ENCODE data around the gene CASP10. TPM values are rescaled to one million over a fixed set of nuclear protein-coding genes. Genes with fewer than 3 reads are reported as not detected.
A peak's percentile ranks its signal among the peaks of the same experiment; 100 is the strongest.
"Not testable (repeated sequence)": the region's sequence is repeated elsewhere in the genome, so short reads cannot be mapped to it uniquely, and the experiment has no call there.

The CASP10 gene, protein sequence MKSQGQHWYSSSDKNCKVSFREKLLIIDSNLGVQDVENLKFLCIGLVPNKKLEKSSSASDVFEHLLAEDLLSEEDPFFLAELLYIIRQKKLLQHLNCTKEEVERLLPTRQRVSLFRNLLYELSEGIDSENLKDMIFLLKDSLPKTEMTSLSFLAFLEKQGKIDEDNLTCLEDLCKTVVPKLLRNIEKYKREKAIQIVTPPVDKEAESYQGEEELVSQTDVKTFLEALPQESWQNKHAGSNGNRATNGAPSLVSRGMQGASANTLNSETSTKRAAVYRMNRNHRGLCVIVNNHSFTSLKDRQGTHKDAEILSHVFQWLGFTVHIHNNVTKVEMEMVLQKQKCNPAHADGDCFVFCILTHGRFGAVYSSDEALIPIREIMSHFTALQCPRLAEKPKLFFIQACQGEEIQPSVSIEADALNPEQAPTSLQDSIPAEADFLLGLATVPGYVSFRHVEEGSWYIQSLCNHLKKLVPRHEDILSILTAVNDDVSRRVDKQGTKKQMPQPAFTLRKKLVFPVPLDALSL
- total RNA-seq: 5.4 TPM
- long read RNA-seq, partial matches to known transcripts: 1 of 2 reads
- long read RNA-seq, other reads (novel, unspliced or antisense): 1 of 2 reads

DNA sequence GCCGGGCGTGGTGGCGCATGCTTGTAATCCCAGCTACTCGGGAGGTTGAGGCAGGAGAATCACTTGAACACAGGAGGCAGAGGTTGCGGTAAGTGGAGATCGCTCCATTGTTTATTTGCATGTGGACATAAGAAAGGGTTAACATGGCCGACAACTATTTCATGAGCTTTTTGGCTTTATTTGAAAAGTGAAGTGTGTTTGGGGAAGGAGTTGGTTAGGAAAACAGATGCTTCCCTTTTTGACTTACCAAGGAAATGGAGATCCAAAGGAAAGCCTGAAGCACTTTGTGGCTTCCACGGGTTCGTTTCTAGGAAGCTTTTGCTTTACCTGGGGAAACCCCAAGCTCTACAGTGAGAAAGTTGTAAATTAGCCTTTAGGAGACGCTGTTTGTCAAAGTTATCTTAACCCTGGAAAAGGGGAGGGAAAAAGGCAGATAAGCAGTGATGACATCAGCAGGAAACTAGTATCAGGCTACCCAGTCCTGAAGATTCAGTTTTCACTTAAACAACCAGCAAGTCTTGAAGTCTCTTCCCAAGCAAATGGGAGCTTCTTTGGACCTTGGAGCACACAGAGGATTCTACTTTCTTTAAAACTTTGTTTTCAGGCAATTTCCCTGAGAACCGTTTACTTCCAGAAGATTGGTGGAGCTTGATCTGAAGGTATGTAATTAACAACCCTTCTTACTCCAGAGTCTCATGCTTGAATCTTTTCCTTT, at the start of gene CASP10:
Gene CASP10 (plus strand): TSS at position 492 of the 715 bp plus-strand sequence. CDS start 2,637 bp downstream, outside the sequence.
- intact Hi-C loops (cut with DNase I): no loop called here
- DNase-seq (no peak), ATAC-seq (ENCODE audit: poor library complexity) (peak; percentile 70)

DNA sequence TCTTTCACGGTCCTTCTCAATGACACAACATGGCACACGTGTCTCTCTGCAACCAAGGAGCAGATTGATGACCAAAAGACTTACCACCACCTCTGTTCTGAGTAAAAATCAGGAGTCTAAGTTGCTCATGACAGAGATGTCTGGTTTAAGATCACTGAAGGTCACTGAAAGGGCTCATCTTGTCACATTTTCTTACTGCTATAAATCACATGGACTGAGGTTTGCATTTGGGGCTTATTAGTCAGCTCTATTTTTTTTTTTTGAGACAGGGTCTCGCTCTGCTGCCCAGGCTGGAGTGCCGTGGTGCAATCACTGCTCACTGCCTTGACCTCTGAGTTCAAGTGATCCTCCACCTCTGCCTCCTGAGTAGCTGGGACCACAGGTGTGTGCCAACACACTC, 47.6 kb upstream of the CASP10 start:
- intact Hi-C loops (cut with DNase I): no loop called here
- ATAC-seq (ENCODE audit: poor library complexity) (no peak), DNase-seq (no peak)

DNA sequence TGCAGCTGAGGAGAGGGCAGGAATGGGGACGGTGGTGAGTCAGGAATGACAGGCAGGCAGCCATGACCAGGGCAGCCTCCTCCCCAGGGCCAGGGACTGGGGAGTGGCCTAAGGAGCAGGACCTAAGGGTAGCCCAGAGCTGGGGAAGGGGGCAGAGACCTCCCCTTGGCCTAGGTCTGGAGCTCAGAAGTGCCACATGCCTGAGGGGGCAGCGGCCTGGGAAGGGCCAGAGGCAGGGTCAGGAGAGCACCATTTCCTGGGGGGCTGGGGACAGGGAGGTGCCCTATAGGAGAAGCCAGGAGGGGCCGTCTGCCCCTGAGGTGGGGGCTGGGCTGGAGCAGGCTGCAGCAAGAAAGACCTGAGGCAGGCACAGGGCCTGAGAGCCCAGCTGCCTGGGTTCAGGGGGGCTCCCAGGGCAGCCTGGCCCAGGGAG, 46.0 kb upstream of the CASP10 start:
- DNase-seq (no peak), ATAC-seq (ENCODE audit: poor library complexity) (no peak)
- intact Hi-C loops (cut with DNase I): no loop called here

DNA sequence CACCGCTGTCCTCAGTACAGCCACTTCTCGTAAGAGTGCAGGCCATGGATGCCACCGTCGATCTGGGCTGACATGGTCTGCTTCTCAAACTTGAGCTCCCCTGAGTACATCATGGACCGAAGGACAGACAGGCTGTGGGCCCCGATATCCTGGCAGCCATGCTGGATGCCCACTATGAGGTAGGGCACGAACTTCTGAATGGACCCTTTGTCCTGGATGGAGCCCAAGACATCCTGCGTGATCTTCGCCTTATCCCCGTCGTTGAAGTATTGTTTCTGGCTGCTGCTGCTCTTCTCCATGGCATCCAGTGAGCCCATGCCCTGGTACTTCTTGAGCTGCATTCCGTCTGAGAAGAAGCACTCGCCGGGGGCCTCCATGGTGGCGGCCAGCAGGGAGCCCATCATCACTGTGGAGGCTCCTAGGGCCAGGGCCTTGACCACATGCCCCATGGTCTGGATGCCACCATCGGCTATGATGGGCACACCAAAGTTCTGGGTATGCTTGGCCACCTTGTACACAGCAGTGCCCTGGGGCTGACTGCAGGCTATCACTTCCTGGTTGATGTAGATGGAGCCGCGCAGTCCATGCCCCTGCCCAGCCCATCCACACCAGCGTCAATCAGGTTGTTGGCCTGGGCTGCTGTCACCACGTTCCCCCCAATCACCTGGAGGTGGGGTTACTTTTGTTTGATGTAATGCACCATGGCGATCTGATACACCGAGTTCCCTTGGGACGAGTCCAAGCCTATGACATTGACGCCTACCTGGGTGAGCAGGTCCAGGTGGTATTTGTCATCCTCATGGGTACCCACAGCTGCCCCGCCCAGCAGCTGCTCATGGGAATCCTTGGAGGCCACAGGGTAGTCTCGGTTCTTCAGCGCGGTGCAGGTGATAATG, 45.2 kb upstream of the CASP10 start:
- no peak for DNase-seq
- intact Hi-C loops (cut with DNase I): no loop called here
- ATAC-seq (ENCODE audit: poor library complexity): peak; percentile 21

DNA sequence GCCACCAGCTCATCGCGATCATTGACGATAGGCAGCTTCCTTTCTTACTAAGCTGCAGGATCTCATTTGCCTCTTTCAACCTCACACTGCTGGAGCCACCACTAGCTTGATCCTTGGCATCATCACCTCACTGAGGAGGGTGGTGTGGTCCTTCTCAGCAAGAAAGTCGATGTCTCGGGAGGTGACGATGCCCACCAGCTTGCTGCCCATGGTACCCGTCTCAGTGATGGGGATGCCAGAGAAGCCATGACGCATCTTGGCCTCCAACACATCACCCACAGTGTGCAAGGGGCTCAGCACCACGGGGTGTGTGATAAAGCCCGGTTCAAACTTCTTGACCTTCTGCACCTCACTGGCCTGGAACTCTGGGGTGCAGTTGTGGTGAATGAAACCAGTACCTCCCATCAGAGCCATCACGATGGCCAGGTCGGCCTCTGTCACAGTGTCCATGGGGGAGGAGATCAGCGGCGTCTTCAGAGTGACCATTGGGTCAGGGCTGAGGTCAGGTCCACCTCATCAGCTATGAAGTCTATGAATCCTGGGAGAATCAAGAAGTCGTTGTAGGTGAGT, 44.5 kb upstream of the CASP10 start:
- DNase-seq (no peak), ATAC-seq (ENCODE audit: poor library complexity) (no peak)
- intact Hi-C loops (cut with DNase I): no loop called here

DNA sequence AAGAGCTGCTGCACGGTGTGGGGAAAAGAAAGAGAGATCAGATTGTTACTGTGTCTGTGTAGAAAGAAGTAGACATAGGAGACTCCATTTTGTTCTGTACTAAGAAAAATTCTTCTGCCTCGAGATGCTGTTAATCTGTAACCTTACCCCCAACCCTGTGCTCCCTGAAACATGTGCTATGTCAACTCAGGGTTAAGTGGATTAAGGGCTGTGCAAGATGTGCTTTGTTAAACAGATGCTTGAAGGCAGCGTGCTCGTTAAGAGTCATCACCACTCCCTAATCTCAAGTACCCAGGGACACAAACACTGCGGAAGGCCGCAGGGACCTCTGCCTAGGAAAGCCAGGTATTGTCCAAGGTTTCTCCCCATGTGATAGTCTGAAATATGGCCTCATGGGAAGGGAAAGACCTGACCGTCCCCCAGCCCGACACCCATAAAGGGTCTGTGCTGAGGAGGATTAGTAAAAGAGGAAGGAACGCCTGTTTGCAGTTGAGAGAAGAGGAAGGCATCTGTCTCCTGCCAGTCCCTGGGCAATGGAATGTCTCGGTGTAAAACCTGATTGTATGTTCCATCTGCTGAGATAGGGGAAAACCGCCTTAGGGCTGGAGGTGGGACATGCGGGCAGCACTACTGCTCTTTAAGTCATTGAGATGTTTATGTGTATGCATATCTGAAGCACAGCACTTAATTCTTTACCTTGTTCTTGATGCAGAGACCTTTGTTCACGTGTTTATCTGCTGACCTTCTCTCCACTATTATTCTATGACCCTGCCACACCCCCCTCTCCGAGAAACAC, 43.8 kb upstream of the CASP10 start:
- DNase-seq; ATAC-seq (ENCODE audit: poor library complexity); intact Hi-C loops (cut with DNase I): not testable (repeated sequence)

DNA sequence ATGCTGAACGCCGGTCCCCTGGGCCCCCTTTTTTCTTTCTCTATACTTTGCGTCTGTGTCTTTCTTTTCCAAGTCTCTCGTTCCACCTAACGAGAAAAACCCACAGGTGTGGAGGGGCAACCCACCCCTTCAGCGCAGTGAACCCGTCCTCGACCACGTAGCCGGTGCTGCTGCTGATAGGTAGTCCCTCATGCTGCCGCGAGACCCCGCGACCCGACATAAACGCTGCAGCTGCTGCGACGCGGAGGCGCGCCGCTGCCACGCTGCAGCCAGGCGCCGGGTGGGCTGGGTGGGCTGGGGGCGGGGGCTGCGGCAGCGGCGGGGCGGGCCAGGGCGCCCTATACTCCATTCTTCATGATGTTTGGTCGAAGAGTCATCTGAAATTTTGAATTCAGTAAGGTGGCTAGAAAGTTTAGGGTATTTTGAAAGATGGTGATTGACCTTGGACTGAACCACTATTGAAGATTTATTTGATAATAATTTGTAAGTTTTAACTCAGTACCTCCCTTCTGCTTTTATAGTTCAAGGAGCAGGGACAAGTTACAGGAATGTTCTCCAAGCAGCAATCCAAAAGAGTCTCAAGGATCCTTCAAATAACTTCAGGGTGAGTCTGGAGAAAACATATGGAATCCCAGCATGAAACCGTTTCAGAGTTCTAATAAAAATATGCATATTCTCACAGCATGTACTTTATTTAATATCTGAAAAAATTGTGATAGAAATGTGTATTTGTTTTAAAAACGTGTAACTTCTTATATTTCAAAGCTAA, 42.9 kb upstream of the CASP10 start:
- intact Hi-C loops (cut with DNase I): no loop called here
- no peak for DNase-seq
- no peak for ATAC-seq (ENCODE audit: poor library complexity)

DNA sequence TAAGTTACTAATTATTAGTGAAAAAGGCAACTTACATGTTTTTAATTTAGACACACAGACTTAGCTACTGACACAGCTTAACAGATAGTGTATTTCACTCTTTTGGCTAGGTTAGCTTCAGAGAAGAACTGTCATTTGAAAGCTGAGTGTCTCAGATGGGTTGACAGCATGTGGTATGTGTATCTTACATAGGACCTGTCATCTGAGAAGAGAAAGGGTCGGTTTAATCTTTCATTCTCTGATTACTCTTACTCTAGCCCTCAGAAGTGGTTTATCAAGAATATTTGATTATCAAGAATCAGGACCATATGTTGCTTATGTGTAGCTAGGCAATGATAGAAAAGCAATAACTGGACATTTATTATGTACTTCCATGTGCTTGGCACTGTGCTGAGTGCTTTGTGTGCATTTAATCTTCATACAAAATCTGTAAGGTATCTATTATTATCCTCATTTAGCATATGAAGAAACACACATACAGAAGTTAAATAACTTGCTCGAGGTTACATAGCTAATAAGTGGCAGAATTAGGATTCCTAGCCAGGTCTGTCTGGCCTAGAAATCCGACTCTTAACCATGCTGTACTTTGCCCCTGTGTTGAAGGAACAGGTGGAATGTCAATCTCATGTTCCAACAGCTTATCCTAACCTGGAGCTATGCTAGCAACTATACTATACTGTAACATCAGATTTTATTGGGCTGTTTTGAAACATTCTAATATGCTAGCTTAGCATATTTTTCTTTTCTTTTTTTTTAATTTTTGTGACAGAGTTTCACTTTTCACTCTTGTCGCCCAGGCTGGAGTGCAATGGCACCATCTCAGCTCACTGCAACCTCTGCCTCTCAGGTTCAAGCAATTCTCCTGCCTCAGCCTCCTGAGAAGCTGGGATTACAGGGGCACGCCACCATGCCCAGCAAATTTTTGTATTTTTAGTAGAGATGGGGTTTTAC, 38.6 kb upstream of the CASP10 start:
- intact Hi-C loops (cut with DNase I): no loop called here
- DNase-seq (no peak), ATAC-seq (ENCODE audit: poor library complexity) (peak; percentile 28)

DNA sequence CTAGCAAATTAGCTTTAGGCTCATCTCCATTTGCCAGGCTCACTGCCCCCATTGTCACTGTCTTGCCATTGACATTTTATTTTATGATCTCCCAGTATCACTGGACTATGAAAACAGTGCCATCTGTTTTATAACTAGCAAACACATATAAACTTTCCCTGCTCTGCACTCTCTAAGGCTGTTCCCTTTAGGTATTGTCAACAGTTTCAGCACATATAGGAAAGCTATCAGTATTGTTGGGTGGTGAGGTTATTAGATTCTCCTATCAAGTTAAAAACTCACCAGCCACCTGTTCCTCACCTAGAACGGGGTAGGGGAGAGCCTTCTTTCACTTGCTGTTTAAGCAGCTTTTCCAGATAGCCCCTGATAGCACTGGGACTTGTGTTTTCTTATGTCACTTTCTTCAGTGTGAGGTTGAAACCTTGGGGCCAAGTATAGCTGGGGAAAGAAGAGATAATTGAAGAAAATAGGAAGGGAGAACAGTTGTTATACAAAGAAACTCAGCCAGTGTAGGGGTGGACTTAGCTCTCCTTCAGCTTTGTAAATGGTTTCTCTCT, 34.4 kb upstream of the CASP10 start:
- no peak for ATAC-seq (ENCODE audit: poor library complexity)
- no peak for DNase-seq
- intact Hi-C loops (cut with DNase I): no loop called here

DNA sequence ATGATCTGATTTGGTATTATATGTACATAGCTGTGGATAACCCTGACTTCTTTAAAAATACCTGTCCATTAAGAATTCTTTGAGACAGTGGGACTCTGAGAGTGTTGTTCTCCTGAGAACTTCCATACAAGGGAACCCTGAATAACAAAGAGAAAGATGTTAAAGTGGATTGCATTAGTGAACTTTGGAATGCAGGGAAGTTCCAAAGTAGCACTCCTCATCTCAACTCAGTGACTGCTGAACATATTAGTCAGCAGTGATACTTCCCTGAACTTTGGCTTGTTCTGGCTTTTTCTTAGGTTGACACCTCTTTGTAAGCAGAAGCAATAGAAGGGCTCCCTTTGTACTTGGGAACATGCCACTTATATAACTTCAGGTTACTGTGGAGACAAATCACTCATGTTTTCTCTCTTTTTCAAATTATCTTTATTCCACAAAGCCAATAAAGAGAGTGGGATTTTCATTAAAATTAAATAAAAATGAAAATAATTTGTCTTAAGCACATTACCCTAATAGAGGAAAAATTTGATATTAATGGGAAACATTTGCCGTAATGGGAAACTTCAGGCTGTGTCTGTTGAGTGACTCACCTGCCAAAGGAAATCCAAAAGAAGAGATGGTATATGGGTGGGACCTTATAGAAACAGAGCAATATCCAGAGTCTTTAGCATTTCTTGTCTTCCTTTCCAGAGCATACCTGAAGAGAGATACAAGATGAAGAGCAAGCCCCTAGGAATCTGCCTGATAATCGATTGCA, 33.7 kb upstream of the CASP10 start:
- DNase-seq: no peak
- ATAC-seq (ENCODE audit: poor library complexity): peak; percentile 33
- intact Hi-C loops (cut with DNase I): no loop called here

DNA sequence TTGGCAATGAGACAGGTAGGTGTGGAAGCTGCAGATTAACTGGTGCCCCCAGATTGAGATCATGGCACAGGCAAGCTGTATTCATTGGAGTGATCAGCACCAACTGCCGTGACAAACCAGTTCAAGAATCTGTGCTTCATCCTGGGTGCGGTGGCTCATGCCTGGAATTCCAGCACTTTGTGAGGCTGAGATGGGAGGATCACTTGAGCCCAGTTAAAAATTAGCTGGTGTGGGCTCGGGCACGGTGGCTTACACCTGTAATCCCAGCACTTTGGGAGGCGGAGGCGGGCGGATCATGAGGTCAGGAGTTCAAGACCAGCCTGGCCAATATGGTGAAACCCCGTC, 33.1 kb upstream of the CASP10 start:
- ATAC-seq (ENCODE audit: poor library complexity); DNase-seq: not testable (repeated sequence)
- intact Hi-C loops (cut with DNase I): loop anchor here (10.0 kb wide), 1 partner anchor 75 kb away; the partner anchor contains the start of genes HYCC2 and NDUFB3

DNA sequence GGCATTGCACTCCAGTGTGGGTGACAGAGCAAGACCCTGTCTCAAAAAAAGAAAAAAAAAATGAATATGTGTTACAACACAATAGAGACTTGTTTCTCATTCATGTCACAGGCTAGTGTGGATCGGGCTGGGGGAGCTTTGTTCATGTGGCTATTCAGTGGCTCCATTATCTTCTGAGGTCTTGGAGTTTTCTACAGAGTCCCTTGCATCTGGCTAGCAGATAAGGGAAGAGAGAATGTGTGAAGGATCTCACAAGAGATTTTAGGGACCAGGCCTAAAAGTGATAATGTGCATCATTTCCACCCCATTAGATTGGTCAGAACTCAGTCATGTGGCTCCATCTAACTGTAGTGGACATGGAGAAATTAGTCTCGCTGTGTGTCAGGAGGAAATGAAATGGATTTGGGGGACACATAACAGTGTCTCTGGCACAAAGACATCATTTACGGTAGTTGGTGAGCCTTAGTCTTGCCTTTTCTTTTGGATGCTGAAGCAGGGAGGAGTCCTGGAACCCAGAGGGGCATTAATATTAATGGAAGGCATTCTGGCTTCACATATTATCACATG, 32.4 kb upstream of the CASP10 start:
- no peak for ATAC-seq (ENCODE audit: poor library complexity)
- no peak for DNase-seq
- intact Hi-C loops (cut with DNase I): loop anchor here (10.0 kb wide), 1 partner anchor 76 kb away; the partner anchor contains the start of genes HYCC2 and NDUFB3

DNA sequence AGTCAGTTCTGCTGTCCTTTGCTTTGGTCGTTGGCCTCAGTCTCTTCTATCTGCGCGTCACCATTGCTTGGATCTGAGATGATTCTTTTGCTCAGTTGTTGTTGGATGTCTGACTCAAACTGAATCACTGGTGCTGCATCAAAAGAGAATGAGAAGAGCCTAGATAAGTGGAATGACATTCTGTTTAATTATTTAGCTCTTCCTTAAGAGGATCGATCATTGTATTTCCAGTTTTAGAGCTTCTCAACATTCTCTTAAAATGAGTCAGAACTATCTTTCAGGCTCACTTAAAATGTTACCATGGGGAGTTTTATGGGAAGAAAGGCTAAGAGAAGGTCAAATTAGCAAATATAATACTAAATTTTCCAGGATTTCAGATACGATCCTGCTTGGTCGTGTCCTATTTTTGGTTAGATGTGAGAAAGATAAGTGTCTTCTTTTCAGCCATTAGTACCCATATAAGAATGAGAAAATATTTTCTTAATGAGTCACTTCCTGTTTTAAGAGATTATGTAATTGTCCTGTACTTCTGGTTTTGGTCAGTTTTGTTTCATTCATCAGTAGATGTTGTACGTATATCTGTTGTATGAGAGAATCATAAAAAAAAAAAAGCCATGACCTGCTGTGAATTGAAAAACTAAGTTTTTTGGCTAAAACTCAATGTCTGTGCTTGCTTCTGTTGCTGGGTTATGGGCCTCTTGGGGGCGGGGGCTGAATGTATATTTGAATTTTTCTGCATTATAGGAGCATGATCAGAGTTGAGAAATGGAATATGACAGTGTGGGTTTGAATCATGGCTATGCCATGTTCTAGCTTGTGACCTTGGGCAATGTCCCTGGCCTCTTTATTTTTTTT, 31.6 kb upstream of the CASP10 start:
- DNase-seq: no peak
- intact Hi-C loops (cut with DNase I): loop anchor here (10.0 kb wide), 1 partner anchor 77 kb away; the partner anchor contains the start of genes HYCC2 and NDUFB3
- ATAC-seq (ENCODE audit: poor library complexity): peak; percentile 21
